Measurements from ENCODE around the gene RALGDS. TPM values are rescaled to one million over a fixed set of nuclear protein-coding genes. Genes with fewer than 3 reads are reported as not detected.
"Not testable (repeated sequence)": the region's sequence is repeated elsewhere in the genome, so short reads cannot be mapped to it uniquely, and the experiment has no call there.

Gene RALGDS
- total RNA-seq, 1 donor from 2014 or later: 26.1 TPM

- no peaks in the 10 kb centered on the region for H3K27me3 ChIP-seq (ENCODE audit: control insufficient read depth in 3 of 3, insufficient read depth in 3 of 3, low read length in 3 of 3)
- H3K36me3 ChIP-seq (ENCODE audit: control insufficient read depth in 3 of 3, insufficient read depth in 3 of 3, low read length in 3 of 3): no peaks in the 10 kb centered on the region
- H3K9me3 ChIP-seq (ENCODE audit: control insufficient read depth in 3 of 3, low read length in 3 of 3): no peaks in the 10 kb centered on the region
- H3K27ac ChIP-seq (ENCODE audit: low read depth, low read length): no peak overlapping the region
- no peaks in the 10 kb centered on the region for H3K4me1 ChIP-seq (ENCODE audit: control insufficient read depth in 3 of 3, insufficient read depth in 3 of 3, low read length in 3 of 3)
- no peak overlapping the region for H3K9ac ChIP-seq (ENCODE audit: low read depth in 1 of 3, low read length in 3 of 3)
- no peak overlapping the region for H3K4me3 ChIP-seq (ENCODE audit: low read length in 3 of 3)
Measured at GRCh38 chr9:133090187-133090586, 30.9 kb downstream of the RALGDS start.

- Histone ChIP-seq H3K4me3 (ENCODE audit: low read length in 3 of 3) (no peak overlapping the region), H3K36me3 (ENCODE audit: control insufficient read depth in 3 of 3, insufficient read depth in 3 of 3, low read length in 3 of 3) (no peaks in the 10 kb centered on the region), H3K27ac (ENCODE audit: low read depth, low read length) (no peak overlapping the region)
Measured at GRCh38 chr9:133089271-133089671, 31.8 kb downstream of the RALGDS start.

GRCh38 chr9:133088756-133089155 is 32.3 kb downstream of the RALGDS start:
- Histone ChIP-seq H3K27me3 (ENCODE audit: control insufficient read depth in 3 of 3, insufficient read depth in 3 of 3, low read length in 3 of 3) (no peaks in the 10 kb centered on the region), H3K9me3 (ENCODE audit: control insufficient read depth in 3 of 3, low read length in 3 of 3) (no peaks in the 10 kb centered on the region), H3K4me3 (ENCODE audit: low read length in 3 of 3) (no peak overlapping the region), H3K9ac (ENCODE audit: low read depth in 1 of 3, low read length in 3 of 3) (no peak overlapping the region), H3K36me3 (ENCODE audit: control insufficient read depth in 3 of 3, insufficient read depth in 3 of 3, low read length in 3 of 3) (no peaks in the 10 kb centered on the region), H3K27ac (ENCODE audit: low read depth, low read length) (no peak overlapping the region), H3K4me1 (ENCODE audit: control insufficient read depth in 3 of 3, insufficient read depth in 3 of 3, low read length in 3 of 3) (no peaks in the 10 kb centered on the region)

More at GRCh38 chr9:133089271-133089671, 31.8 kb downstream of the RALGDS start:
- H3K9ac ChIP-seq (ENCODE audit: low read depth in 1 of 3, low read length in 3 of 3): no peak overlapping the region
- no peaks in the 10 kb centered on the region for H3K4me1 ChIP-seq (ENCODE audit: control insufficient read depth in 3 of 3, insufficient read depth in 3 of 3, low read length in 3 of 3)
- H3K9me3 ChIP-seq (ENCODE audit: control insufficient read depth in 3 of 3, low read length in 3 of 3): no peaks in the 10 kb centered on the region
- no peaks in the 10 kb centered on the region for H3K27me3 ChIP-seq (ENCODE audit: control insufficient read depth in 3 of 3, insufficient read depth in 3 of 3, low read length in 3 of 3)

GRCh38 chr9:133088146-133088750 is 32.8 kb downstream of the RALGDS start:
- no peak overlapping the region for H3K4me3 ChIP-seq (ENCODE audit: low read length in 3 of 3)
- H3K36me3 ChIP-seq (ENCODE audit: control insufficient read depth in 3 of 3, insufficient read depth in 3 of 3, low read length in 3 of 3): no peaks in the 10 kb centered on the region
- H3K27me3 ChIP-seq (ENCODE audit: control insufficient read depth in 3 of 3, insufficient read depth in 3 of 3, low read length in 3 of 3): no peaks in the 10 kb centered on the region
- H3K9ac ChIP-seq (ENCODE audit: low read depth in 1 of 3, low read length in 3 of 3): no peak overlapping the region
- no peaks in the 10 kb centered on the region for H3K9me3 ChIP-seq (ENCODE audit: control insufficient read depth in 3 of 3, low read length in 3 of 3)
- no peak overlapping the region for H3K27ac ChIP-seq (ENCODE audit: low read depth, low read length)
- no peaks in the 10 kb centered on the region for H3K4me1 ChIP-seq (ENCODE audit: control insufficient read depth in 3 of 3, insufficient read depth in 3 of 3, low read length in 3 of 3)

- H3K36me3 ChIP-seq (ENCODE audit: control insufficient read depth in 3 of 3, insufficient read depth in 3 of 3, low read length in 3 of 3): no peaks in the 10 kb centered on the region
- H3K27ac ChIP-seq (ENCODE audit: low read depth, low read length): no peak overlapping the region
- no peaks in the 10 kb centered on the region for H3K4me1 ChIP-seq (ENCODE audit: control insufficient read depth in 3 of 3, insufficient read depth in 3 of 3, low read length in 3 of 3)
- no peak overlapping the region for H3K4me3 ChIP-seq (ENCODE audit: low read length in 3 of 3)
- H3K9me3 ChIP-seq (ENCODE audit: control insufficient read depth in 3 of 3, low read length in 3 of 3): no peaks in the 10 kb centered on the region
- H3K27me3 ChIP-seq (ENCODE audit: control insufficient read depth in 3 of 3, insufficient read depth in 3 of 3, low read length in 3 of 3): no peaks in the 10 kb centered on the region
- no peak overlapping the region for H3K9ac ChIP-seq (ENCODE audit: low read depth in 1 of 3, low read length in 3 of 3)
Measured at GRCh38 chr9:133087429-133088145, 33.5 kb downstream of the RALGDS start.

- H3K4me3 ChIP-seq (ENCODE audit: low read length in 3 of 3): no peak overlapping the region
- no peak overlapping the region for H3K9ac ChIP-seq (ENCODE audit: low read depth in 1 of 3, low read length in 3 of 3)
- H3K36me3 ChIP-seq (ENCODE audit: control insufficient read depth in 3 of 3, insufficient read depth in 3 of 3, low read length in 3 of 3): no peaks in the 10 kb centered on the region
- H3K4me1 ChIP-seq (ENCODE audit: control insufficient read depth in 3 of 3, insufficient read depth in 3 of 3, low read length in 3 of 3): no peaks in the 10 kb centered on the region
- no peaks in the 10 kb centered on the region for H3K27me3 ChIP-seq (ENCODE audit: control insufficient read depth in 3 of 3, insufficient read depth in 3 of 3, low read length in 3 of 3)
- no peak overlapping the region for H3K27ac ChIP-seq (ENCODE audit: low read depth, low read length)
- no peaks in the 10 kb centered on the region for H3K9me3 ChIP-seq (ENCODE audit: control insufficient read depth in 3 of 3, low read length in 3 of 3)
Measured at GRCh38 chr9:133086894-133087293, 34.1 kb downstream of the RALGDS start.

GRCh38 chr9:133086212-133086860 is 34.7 kb downstream of the RALGDS start:
- not testable (repeated sequence) for H3K27ac ChIP-seq (ENCODE audit: low read depth, low read length); H3K9me3 ChIP-seq (ENCODE audit: control insufficient read depth in 3 of 3, low read length in 3 of 3); H3K4me3 ChIP-seq (ENCODE audit: low read length in 3 of 3); H3K36me3 ChIP-seq (ENCODE audit: control insufficient read depth in 3 of 3, insufficient read depth in 3 of 3, low read length in 3 of 3); H3K9ac ChIP-seq (ENCODE audit: low read depth in 1 of 3, low read length in 3 of 3); H3K27me3 ChIP-seq (ENCODE audit: control insufficient read depth in 3 of 3, insufficient read depth in 3 of 3, low read length in 3 of 3); H3K4me1 ChIP-seq (ENCODE audit: control insufficient read depth in 3 of 3, insufficient read depth in 3 of 3, low read length in 3 of 3)

- not testable (repeated sequence) for H3K36me3 ChIP-seq (ENCODE audit: control insufficient read depth in 3 of 3, insufficient read depth in 3 of 3, low read length in 3 of 3); H3K4me3 ChIP-seq (ENCODE audit: low read length in 3 of 3); H3K4me1 ChIP-seq (ENCODE audit: control insufficient read depth in 3 of 3, insufficient read depth in 3 of 3, low read length in 3 of 3); H3K9ac ChIP-seq (ENCODE audit: low read depth in 1 of 3, low read length in 3 of 3); H3K27ac ChIP-seq (ENCODE audit: low read depth, low read length); H3K27me3 ChIP-seq (ENCODE audit: control insufficient read depth in 3 of 3, insufficient read depth in 3 of 3, low read length in 3 of 3); H3K9me3 ChIP-seq (ENCODE audit: control insufficient read depth in 3 of 3, low read length in 3 of 3)
Measured at GRCh38 chr9:133083688-133084087, 37.4 kb downstream of the RALGDS start.

- not testable (repeated sequence) for H3K9ac ChIP-seq (ENCODE audit: low read depth in 1 of 3, low read length in 3 of 3); H3K27ac ChIP-seq (ENCODE audit: low read depth, low read length); H3K36me3 ChIP-seq (ENCODE audit: control insufficient read depth in 3 of 3, insufficient read depth in 3 of 3, low read length in 3 of 3); H3K4me1 ChIP-seq (ENCODE audit: control insufficient read depth in 3 of 3, insufficient read depth in 3 of 3, low read length in 3 of 3); H3K27me3 ChIP-seq (ENCODE audit: control insufficient read depth in 3 of 3, insufficient read depth in 3 of 3, low read length in 3 of 3); H3K4me3 ChIP-seq (ENCODE audit: low read length in 3 of 3); H3K9me3 ChIP-seq (ENCODE audit: control insufficient read depth in 3 of 3, low read length in 3 of 3)
Measured at GRCh38 chr9:133081957-133082644, 38.9 kb downstream of the RALGDS start.
